Rectal smooth muscle tissue (tissue), 1 donor: ENCODE data around the gene ING2.
"Not testable (repeated sequence)": the region's sequence is repeated elsewhere in the genome, so short reads cannot be mapped to it uniquely, and the experiment has no call there.

Experiments
- H3K27ac ChIP-seq: one replicate; pipeline ENCODE4 v1.7.0; 2013; ENCODE audit warnings: low read depth, low read length, inconsistent platforms
- H3K27me3 ChIP-seq: one replicate; pipeline ENCODE4 v1.7.0; 2013; ENCODE audit warnings: low read length; ENCODE audit not compliant: control insufficient read depth, insufficient read depth
- H3K36me3 ChIP-seq: one replicate; pipeline ENCODE4 v1.7.0; 2013; ENCODE audit warnings: low read length; ENCODE audit not compliant: control insufficient read depth, insufficient read depth
- H3K4me1 ChIP-seq: one replicate; pipeline ENCODE4 v1.7.0; 2013; ENCODE audit warnings: low read length; ENCODE audit not compliant: control insufficient read depth, insufficient read depth
- H3K4me3 ChIP-seq: one replicate; pipeline ENCODE4 v1.7.0; 2013; ENCODE audit warnings: low read length
- H3K9ac ChIP-seq: one replicate; pipeline ENCODE4 v1.7.0; 2013; ENCODE audit warnings: low read length

The ING2 gene

GRCh38 chr4:183541010-183541751 is 36.3 kb downstream of the ING2 start:
- no peak overlapping the region for H3K9ac ChIP-seq
- H3K4me3 ChIP-seq = no peak overlapping the region
- no peaks in the 10 kb centered on the region for H3K27me3 ChIP-seq
- no peak overlapping the region for H3K27ac ChIP-seq
- no peaks in the 10 kb centered on the region for H3K4me1 ChIP-seq
- H3K36me3 ChIP-seq = no peaks in the 10 kb centered on the region

- H3K27me3 ChIP-seq = peaks cover 3% of the 10 kb centered on the region
- no peak overlapping the region for H3K27ac ChIP-seq
Measured at GRCh38 chr4:183541752-183542040, 36.8 kb downstream of the ING2 start.

GRCh38 chr4:183543435-183543834 is 38.6 kb downstream of the ING2 start:
- H3K27ac ChIP-seq = no peak overlapping the region
- no peaks in the 10 kb centered on the region for H3K36me3 ChIP-seq
- H3K27me3 ChIP-seq = peaks cover 3% of the 10 kb centered on the region
- no peak overlapping the region for H3K4me3 ChIP-seq
- H3K9ac ChIP-seq = no peak overlapping the region
- no peaks in the 10 kb centered on the region for H3K4me1 ChIP-seq

More at GRCh38 chr4:183541752-183542040, 36.8 kb downstream of the ING2 start:
- H3K9ac ChIP-seq = no peak overlapping the region
- H3K4me3 ChIP-seq = no peak overlapping the region
- H3K4me1 ChIP-seq = no peaks in the 10 kb centered on the region
- no peaks in the 10 kb centered on the region for H3K36me3 ChIP-seq

GRCh38 chr4:183544109-183544508 is 39.3 kb downstream of the ING2 start:
- H3K27ac ChIP-seq = no peak overlapping the region
- no peaks in the 10 kb centered on the region for H3K4me1 ChIP-seq
- H3K36me3 ChIP-seq = no peaks in the 10 kb centered on the region
- no peak overlapping the region for H3K9ac ChIP-seq
- no peak overlapping the region for H3K4me3 ChIP-seq
- H3K27me3 ChIP-seq = peaks cover 3% of the 10 kb centered on the region

GRCh38 chr4:183546376-183546775 is 41.5 kb downstream of the ING2 start:
- no peak overlapping the region for H3K4me3 ChIP-seq
- H3K4me1 ChIP-seq = no peaks in the 10 kb centered on the region
- no peak overlapping the region for H3K9ac ChIP-seq
- no peaks in the 10 kb centered on the region for H3K36me3 ChIP-seq
- H3K27me3 ChIP-seq = peaks cover 3% of the 10 kb centered on the region
- H3K27ac ChIP-seq = no peak overlapping the region

GRCh38 chr4:183548306-183548705 is 43.4 kb downstream of the ING2 start:
- Histone ChIP-seq H3K27ac (no peak overlapping the region), H3K4me3 (no peak overlapping the region), H3K9ac (no peak overlapping the region), H3K4me1 (no peaks in the 10 kb centered on the region), H3K36me3 (no peaks in the 10 kb centered on the region), H3K27me3 (peaks cover 3% of the 10 kb centered on the region)

- Histone ChIP-seq H3K27me3 (peaks cover 3% of the 10 kb centered on the region), H3K27ac (no peak overlapping the region), H3K36me3 (no peaks in the 10 kb centered on the region), H3K4me3 (no peak overlapping the region), H3K9ac (no peak overlapping the region), H3K4me1 (no peaks in the 10 kb centered on the region)
Measured at GRCh38 chr4:183550345-183551093, 45.7 kb downstream of the ING2 start.

GRCh38 chr4:183552274-183553146 is 47.7 kb downstream of the ING2 start:
- Histone ChIP-seq H3K9ac (no peak overlapping the region), H3K27me3 (no peaks in the 10 kb centered on the region), H3K27ac (no peak overlapping the region), H3K36me3 (no peaks in the 10 kb centered on the region), H3K4me1 (no peaks in the 10 kb centered on the region), H3K4me3 (no peak overlapping the region)

- H3K4me3 ChIP-seq, H3K36me3 ChIP-seq, H3K27ac ChIP-seq, H3K9ac ChIP-seq, H3K27me3 ChIP-seq, H3K4me1 ChIP-seq: not testable (repeated sequence)
Measured at GRCh38 chr4:183553147-183553478, 48.3 kb downstream of the ING2 start.

GRCh38 chr4:183553601-183554345 is 48.9 kb downstream of the ING2 start:
- Histone ChIP-seq H3K27ac (no peak overlapping the region), H3K4me1 (no peaks in the 10 kb centered on the region), H3K4me3 (no peak overlapping the region), H3K27me3 (no peaks in the 10 kb centered on the region), H3K36me3 (no peaks in the 10 kb centered on the region), H3K9ac (no peak overlapping the region)

GRCh38 chr4:183554346-183554686 is 49.5 kb downstream of the ING2 start:
- Histone ChIP-seq H3K27ac (no peak overlapping the region), H3K4me1 (no peaks in the 10 kb centered on the region), H3K4me3 (no peak overlapping the region), H3K9ac (no peak overlapping the region), H3K36me3 (no peaks in the 10 kb centered on the region), H3K27me3 (no peaks in the 10 kb centered on the region)
